Natural killer cell treated with Interleukin-12 subunit alpha and Interleukin-12 subunit beta and Interleukin-15 and Interleukin-18, amount 100 ng/mL, for 72 hours (primary cell): Measurements from ENCODE around the gene UBXN10. TPM values are rescaled to one million over a fixed set of nuclear protein-coding genes. Genes with fewer than 3 reads are reported as not detected.

Experiments used
- ATAC-seq, 2 donors: fragments of 150-1000 bp; cut with Tn5 transposase in 1 of 2; sonication (Bioruptor Pico), chemical (Tn5 transposase) in 1 of 2; 2 replicates each; pipeline ENCODE4 v1.10.0; 2021
- DNase-seq: peaks from one replicate; pipeline ENCODE4 v3.0.0; 2022; ENCODE audit warnings: low spot score
- H3K27ac Mint-ChIP-seq, 2 donors: 1 replicate in 1 of 2; 2 replicates in 1 of 2; pipeline ENCODE4 v1.8.0; 2022; ENCODE audit warnings: mixed read lengths in 2 of 2, mild to moderate bottlenecking in 1 of 2, moderate library complexity in 1 of 2
- H3K27me3 Mint-ChIP-seq, 2 donors: 1 replicate in 1 of 2; 2 replicates in 1 of 2; pipeline ENCODE4 v1.8.0; 2022; ENCODE audit warnings: mixed read lengths in 2 of 2
- H3K36me3 Mint-ChIP-seq: one replicate; pipeline ENCODE4 v1.8.0; 2022; ENCODE audit warnings: mixed read lengths
- H3K4me1 Mint-ChIP-seq, 2 donors: 1 replicate in 1 of 2; 2 replicates in 1 of 2; pipeline ENCODE4 v1.8.0; 2022; ENCODE audit warnings: low read depth in 2 of 2, mixed read lengths in 2 of 2, mild to moderate bottlenecking in 1 of 2
- H3K4me3 Mint-ChIP-seq: one replicate; pipeline ENCODE4 v1.8.0; 2022; ENCODE audit warnings: mixed read lengths
- H3K9me3 Mint-ChIP-seq: 2 replicates; pipeline ENCODE4 v1.8.0; 2022; ENCODE audit warnings: mixed read lengths
- total RNA-seq, 2 donors: library from RNA; stranded (reverse); gene quantifications; one replicate each; pipeline ENCODE4 v1.2.3, GENCODE V29; 2022

Gene UBXN10
- total RNA-seq, 2 donors from 2014 or later: 0.26 to 0.56 TPM

DNA sequence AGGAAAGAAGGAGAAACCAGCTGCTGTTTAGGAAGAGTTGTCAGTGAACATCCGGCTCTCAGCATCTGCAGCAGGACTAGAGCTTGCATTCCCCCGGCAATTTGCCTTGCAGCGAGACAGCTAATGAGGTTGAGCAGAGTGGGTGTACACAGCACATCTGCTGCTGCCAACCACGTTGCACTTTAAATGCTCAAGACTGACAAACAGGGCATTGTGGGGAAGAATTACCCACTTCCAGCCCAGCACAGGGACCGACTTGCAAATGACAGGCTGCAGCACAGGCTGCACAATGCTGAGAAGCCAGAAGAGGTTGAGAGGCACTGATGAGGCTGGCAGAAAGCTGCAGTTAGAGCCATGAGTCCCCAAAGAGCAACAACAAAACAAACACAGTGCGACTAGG is 48.0 kb downstream of the UBXN10 start:
- ATAC-seq (no peak), DNase-seq (no peak)
- no peaks in the 10 kb centered on the region for H3K4me1 Mint-ChIP-seq
- H3K27ac Mint-ChIP-seq: no peak overlapping the region
- no peaks in the 10 kb centered on the region for H3K9me3 Mint-ChIP-seq
- H3K36me3 Mint-ChIP-seq: no peaks in the 10 kb centered on the region
- no peak overlapping the region for H3K4me3 Mint-ChIP-seq
- peaks cover 35 to 40% of the 10 kb centered on the region in 2 donors for H3K27me3 Mint-ChIP-seq

GRCh38 chr1:20234788-20235535 is 49.1 kb downstream of the UBXN10 start:
- no peak overlapping the region for H3K27ac Mint-ChIP-seq
- no peak for DNase-seq
- peaks cover 30 to 41% of the 10 kb centered on the region in 2 donors for H3K27me3 Mint-ChIP-seq
- no peak overlapping the region for H3K4me3 Mint-ChIP-seq
- no peaks in the 10 kb centered on the region for H3K9me3 Mint-ChIP-seq
- no peaks in the 10 kb centered on the region for H3K4me1 Mint-ChIP-seq
- no peak for ATAC-seq
- H3K36me3 Mint-ChIP-seq: no peaks in the 10 kb centered on the region

- no peaks in the 10 kb centered on the region for H3K9me3 Mint-ChIP-seq
- no peak overlapping the region for H3K27ac Mint-ChIP-seq
- H3K27me3 Mint-ChIP-seq: peaks cover 44 to 61% of the 10 kb centered on the region in 2 donors
- no peak for ATAC-seq
- H3K36me3 Mint-ChIP-seq: no peaks in the 10 kb centered on the region
- H3K4me3 Mint-ChIP-seq: no peak overlapping the region
- H3K4me1 Mint-ChIP-seq: no peaks in the 10 kb centered on the region
- no peak for DNase-seq
Observed at GRCh38 chr1:20237646-20238045, 51.8 kb downstream of the UBXN10 start.

DNA sequence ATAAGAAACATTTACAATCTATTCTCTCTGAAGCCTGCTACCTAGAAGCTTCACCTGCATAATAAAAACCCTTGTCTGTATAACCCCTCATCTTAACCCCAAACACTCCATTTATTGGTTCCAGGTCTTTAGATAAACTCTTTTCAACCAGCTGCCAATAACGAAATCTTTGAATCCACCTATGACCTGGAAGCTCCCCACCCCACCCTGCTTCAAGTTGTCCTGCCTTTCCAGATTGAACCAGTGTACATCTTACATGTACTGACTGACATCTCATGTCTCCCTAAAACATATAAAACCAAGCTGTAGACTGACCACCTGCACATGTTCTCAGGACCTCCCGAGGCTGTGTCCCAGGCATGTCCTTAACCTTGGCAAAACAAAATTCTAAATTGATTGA is 54.1 kb downstream of the UBXN10 start:
- ATAC-seq (no peak), DNase-seq (no peak)
- no peaks in the 10 kb centered on the region for H3K4me1 Mint-ChIP-seq
- H3K36me3 Mint-ChIP-seq: no peaks in the 10 kb centered on the region
- no peaks in the 10 kb centered on the region for H3K9me3 Mint-ChIP-seq
- H3K27ac Mint-ChIP-seq: no peak overlapping the region
- H3K4me3 Mint-ChIP-seq: no peak overlapping the region
- H3K27me3 Mint-ChIP-seq: peaks cover 24 to 47% of the 10 kb centered on the region in 2 donors

GRCh38 chr1:20242890-20243479 is 57.1 kb downstream of the UBXN10 start:
- ATAC-seq: peak in 1 of 2 donors; percentile 48
- no peaks in the 10 kb centered on the region for H3K9me3 Mint-ChIP-seq
- H3K4me3 Mint-ChIP-seq: no peak overlapping the region
- no peaks in the 10 kb centered on the region for H3K36me3 Mint-ChIP-seq
- DNase-seq: no peak
- H3K27ac Mint-ChIP-seq: no peak overlapping the region
- no peaks in the 10 kb centered on the region for H3K4me1 Mint-ChIP-seq
- peaks cover 19 to 38% of the 10 kb centered on the region in 2 donors for H3K27me3 Mint-ChIP-seq

Other genes starting within 250 kb of the UBXN10 start
- gene PLA2G2A, start 206.5 kb upstream of the UBXN10 start, total RNA-seq: not detected
- not detected for gene PLA2G5, start 115.9 kb upstream of the UBXN10 start, total RNA-seq
- gene PLA2G2D, start 66.6 kb upstream of the UBXN10 start, total RNA-seq: not detected
- gene PLA2G2F, start 46.8 kb upstream of the UBXN10 start, total RNA-seq: not detected
- gene PLA2G2C, start 422 bp downstream of the UBXN10 start, total RNA-seq: under 1 TPM in 1 of 2 donors, not detected in 1; 0.17 TPM
- not detected for gene VWA5B1, start 104.8 kb downstream of the UBXN10 start, total RNA-seq